T-helper 17 cell (primary cell): ENCODE data around the gene CCL18. TPM values are rescaled to one million over a fixed set of nuclear protein-coding genes. Genes with fewer than 3 reads are reported as not detected.
"Not testable (repeated sequence)": the region's sequence is repeated elsewhere in the genome, so short reads cannot be mapped to it uniquely, and the experiment has no call there.

Source experiments
- ATAC-seq: fragments of 150-1000 bp; cut with Tn5 transposase; 2 replicates; pipeline ENCODE4 v1.10.0; 2021; ENCODE audit warnings: mild to moderate bottlenecking, moderate library complexity
- DNase-seq, 3 donors: peaks; one replicate each; pipeline versions ENCODE4 v3.0.0 to v3.0.0-alpha.2; 2020 to 2021
- H3K9me3 ChIP-seq: one replicate; pipeline ENCODE4 v1.7.0; 2013; ENCODE audit warnings: low read length, mild to moderate bottlenecking; ENCODE audit not compliant: control insufficient read depth, poor library complexity, severe bottlenecking
- H3K27ac Mint-ChIP-seq: one replicate; pipeline ENCODE4 v1.8.0; 2022; ENCODE audit warnings: mild to moderate bottlenecking, moderate library complexity, mixed read lengths
- H3K27me3 Mint-ChIP-seq: one replicate; pipeline ENCODE4 v1.8.0; 2022; ENCODE audit warnings: mixed read lengths
- H3K36me3 Mint-ChIP-seq: one replicate; pipeline ENCODE4 v1.8.0; 2022; ENCODE audit warnings: low read depth, mixed read lengths
- H3K4me1 Mint-ChIP-seq: one replicate; pipeline ENCODE4 v1.8.0; 2022; ENCODE audit warnings: mild to moderate bottlenecking, mixed read lengths
- H3K4me3 Mint-ChIP-seq: one replicate; pipeline ENCODE4 v1.8.0; 2022; ENCODE audit warnings: mild to moderate bottlenecking, moderate library complexity, mixed read lengths
- total RNA-seq, 4 donors: library from RNA in 2 of 4; stranded (reverse) in 2 of 4; gene quantifications; one replicate each; pipeline ENCODE4 v1.2.3 and lab custom pipeline; 2022 to 2026

CCL18 gene
- total RNA-seq (not detected), total RNA-seq (lab: John Stamatoyannopoulos, UW) (0 reads per million in 2 donors)

- Mint-ChIP-seq H3K36me3 (no peaks in the 10 kb centered on the region), H3K27ac (no peak within 1 kb of the TSS), H3K4me1 (no peaks in the 10 kb centered on the region), H3K4me3 (no peak within 1 kb of the TSS), H3K27me3 (peaks cover 34% of the 10 kb centered on the region)
- DNase-seq (no peak), ATAC-seq (no peak)
- H3K9me3 ChIP-seq: no peaks in the 10 kb centered on the region
Observed at GRCh38 chr17:36063786-36064541, at the start of gene CCL18. Gene CCL18 (plus strand): TSS chr17:36064272. CDS start chr17:36064343, 71 bp downstream.

DNA sequence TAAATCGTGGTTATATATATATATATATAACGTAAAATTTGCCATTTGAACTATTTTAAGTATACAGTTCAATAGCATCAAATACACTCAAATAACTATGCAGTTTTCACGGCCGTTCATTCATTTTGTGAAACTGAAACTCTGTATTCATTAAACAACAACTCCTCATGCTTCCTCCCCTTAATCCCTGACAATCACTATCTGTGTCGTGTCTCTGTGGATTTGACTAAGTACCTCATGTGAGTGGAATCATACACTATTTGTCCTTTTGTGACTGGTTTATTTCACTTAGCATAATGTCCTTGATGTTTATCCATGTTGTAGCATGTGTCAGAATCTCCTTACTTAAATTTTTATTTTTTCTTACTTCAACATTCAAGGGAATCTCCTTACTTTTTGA lies 49.1 kb upstream of the CCL18 start:
- H3K27ac Mint-ChIP-seq: no peak overlapping the region
- ATAC-seq (no peak), DNase-seq (no peak)
- H3K4me3 Mint-ChIP-seq: no peak overlapping the region
- no peaks in the 10 kb centered on the region for H3K9me3 ChIP-seq
- H3K27me3 Mint-ChIP-seq: peaks cover 54% of the 10 kb centered on the region
- H3K36me3 Mint-ChIP-seq: no peaks in the 10 kb centered on the region
- no peaks in the 10 kb centered on the region for H3K4me1 Mint-ChIP-seq

DNA sequence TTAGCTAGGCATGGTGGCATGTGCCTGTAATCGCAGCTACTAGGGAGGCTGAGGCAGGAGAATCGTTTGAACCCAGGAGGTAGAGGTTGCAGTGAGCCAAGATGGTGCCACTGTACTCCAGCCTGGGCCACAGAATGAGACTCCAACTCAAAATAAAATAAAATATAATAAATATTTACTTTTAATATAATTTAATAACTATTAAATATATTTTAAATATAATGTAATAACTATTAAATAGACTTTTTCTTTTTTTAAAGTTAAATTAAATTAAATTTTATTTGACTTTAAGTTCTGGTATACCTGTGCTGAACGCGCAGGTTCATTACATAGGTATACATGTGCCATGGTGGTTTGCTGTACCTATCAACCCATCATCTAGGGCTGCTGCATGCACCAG lies 48.2 kb upstream of the CCL18 start:
- ATAC-seq, H3K4me1 Mint-ChIP-seq, H3K36me3 Mint-ChIP-seq, H3K27ac Mint-ChIP-seq, H3K9me3 ChIP-seq, DNase-seq, H3K4me3 Mint-ChIP-seq: not testable (repeated sequence)
- H3K27me3 Mint-ChIP-seq: peaks cover 64% of the 10 kb centered on the region

DNA sequence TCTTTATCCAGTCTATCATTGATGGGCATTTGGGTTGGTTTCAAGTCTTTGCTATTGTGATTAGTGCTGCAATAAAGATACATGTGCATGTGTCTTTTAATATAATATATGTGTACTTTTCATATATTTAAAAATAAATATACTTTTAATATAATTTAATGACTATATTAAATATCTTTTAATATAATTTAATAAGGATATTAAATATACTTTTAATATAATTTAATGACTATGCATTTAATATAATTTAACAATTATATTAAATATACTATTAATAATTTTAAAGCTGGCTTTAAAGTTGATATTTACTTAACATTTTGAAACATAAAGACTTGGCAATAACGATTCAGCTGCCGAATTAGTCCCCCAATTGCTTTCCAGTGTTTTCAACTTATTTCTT lies 47.5 kb upstream of the CCL18 start:
- no peaks in the 10 kb centered on the region for H3K4me1 Mint-ChIP-seq
- H3K27me3 Mint-ChIP-seq: peaks cover 68% of the 10 kb centered on the region
- ATAC-seq (no peak), DNase-seq (no peak)
- H3K27ac Mint-ChIP-seq: no peak overlapping the region
- no peaks in the 10 kb centered on the region for H3K9me3 ChIP-seq
- H3K4me3 Mint-ChIP-seq: no peak overlapping the region
- peaks cover 3% of the 10 kb centered on the region for H3K36me3 Mint-ChIP-seq

DNA sequence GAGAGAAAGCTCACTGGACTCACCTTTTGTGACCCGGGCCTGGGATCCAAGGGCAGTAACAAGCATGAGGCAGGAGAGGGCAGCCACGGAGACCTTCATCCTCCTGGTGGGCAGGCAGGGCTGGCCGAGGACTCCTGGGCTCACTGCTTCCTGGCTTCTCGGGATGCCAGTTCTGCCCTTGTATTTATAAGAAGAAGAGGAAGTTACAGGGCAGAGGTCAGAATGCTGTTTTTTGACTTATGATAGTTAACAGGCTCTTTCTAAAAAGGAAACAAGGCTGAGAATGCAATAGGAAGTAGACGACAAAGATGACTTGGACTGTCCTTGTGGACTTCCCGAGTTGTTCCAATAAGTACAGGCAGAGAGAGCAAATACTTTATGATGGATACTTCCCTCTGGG lies 46.3 kb upstream of the CCL18 start, which contains the start of gene CCL23:
Gene CCL23 (minus strand): TSS at position 174 of the 400 bp plus-strand sequence. CDS start 75 bp downstream, at position 99.
- Mint-ChIP-seq H3K4me3 (no peak within 1 kb of the TSS), H3K27ac (no peak within 1 kb of the TSS), H3K36me3 (peaks cover 5% of the 10 kb centered on the region), H3K4me1 (no peaks in the 10 kb centered on the region), H3K27me3 (peaks cover 68% of the 10 kb centered on the region)
- no peak for ATAC-seq
- no peaks in the 10 kb centered on the region for H3K9me3 ChIP-seq
- DNase-seq: no peak

- no peak for DNase-seq
- Mint-ChIP-seq H3K36me3 (peaks cover 7% of the 10 kb centered on the region), H3K27ac (no peak overlapping the region), H3K4me3 (no peak overlapping the region), H3K4me1 (no peaks in the 10 kb centered on the region), H3K27me3 (peaks cover 63% of the 10 kb centered on the region)
- no peaks in the 10 kb centered on the region for H3K9me3 ChIP-seq
- ATAC-seq: no peak
Observed at GRCh38 chr17:36019423-36019822, 44.6 kb upstream of the CCL18 start.

- no peak for ATAC-seq
- no peaks in the 10 kb centered on the region for H3K4me1 Mint-ChIP-seq
- H3K9me3 ChIP-seq: no peaks in the 10 kb centered on the region
- H3K27me3 Mint-ChIP-seq: peaks cover 55% of the 10 kb centered on the region
- H3K27ac Mint-ChIP-seq: no peak overlapping the region
- DNase-seq: no peak
- peaks cover 7% of the 10 kb centered on the region for H3K36me3 Mint-ChIP-seq
- no peak overlapping the region for H3K4me3 Mint-ChIP-seq
Observed at GRCh38 chr17:36024106-36024869, 39.8 kb upstream of the CCL18 start.

DNA sequence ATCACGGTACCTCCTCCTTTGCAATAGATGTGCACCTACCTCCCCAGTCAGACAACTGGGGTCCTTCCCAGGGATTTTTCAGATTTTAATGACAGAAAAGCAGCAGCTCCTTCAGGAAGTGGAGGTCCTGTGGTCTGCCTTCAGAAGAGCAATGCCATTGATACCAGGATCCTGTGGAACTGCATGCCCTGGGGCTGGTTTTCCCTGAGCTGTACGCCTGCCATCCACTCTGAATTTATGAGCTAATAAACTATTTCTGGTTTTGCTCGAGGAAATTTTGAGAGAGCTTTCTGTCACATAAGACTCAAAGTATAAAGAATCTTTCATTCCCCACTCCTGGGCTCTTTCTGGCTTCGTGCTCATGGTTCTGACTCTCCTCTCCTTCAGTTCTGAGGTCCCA lies 36.3 kb upstream of the CCL18 start:
- Mint-ChIP-seq H3K4me1 (peaks cover 4% of the 10 kb centered on the region), H3K27me3 (peaks cover 59% of the 10 kb centered on the region), H3K36me3 (peaks cover 2% of the 10 kb centered on the region), H3K27ac (no peak overlapping the region), H3K4me3 (no peak overlapping the region)
- DNase-seq: no peak
- H3K9me3 ChIP-seq: no peaks in the 10 kb centered on the region
- no peak for ATAC-seq

- no peak overlapping the region for H3K27ac Mint-ChIP-seq
Observed at GRCh38 chr17:36030956-36031355, 33.1 kb upstream of the CCL18 start.

GRCh38 chr17:36034127-36034526 lies 29.9 kb upstream of the CCL18 start:
- Mint-ChIP-seq H3K36me3 (no peaks in the 10 kb centered on the region), H3K4me3 (no peak overlapping the region), H3K27me3 (peaks cover 61% of the 10 kb centered on the region), H3K27ac (no peak overlapping the region), H3K4me1 (peaks cover 7% of the 10 kb centered on the region)
- H3K9me3 ChIP-seq: no peaks in the 10 kb centered on the region
- ATAC-seq (no peak), DNase-seq (no peak)

More at GRCh38 chr17:36030956-36031355, 33.1 kb upstream of the CCL18 start:
- no peak for ATAC-seq
- Mint-ChIP-seq H3K36me3 (no peaks in the 10 kb centered on the region), H3K4me3 (no peak overlapping the region), H3K27me3 (peaks cover 66% of the 10 kb centered on the region), H3K4me1 (peaks cover 7% of the 10 kb centered on the region)
- no peak for DNase-seq
- no peaks in the 10 kb centered on the region for H3K9me3 ChIP-seq

GRCh38 chr17:36036235-36036634 lies 27.8 kb upstream of the CCL18 start:
- ATAC-seq (no peak), DNase-seq (no peak)
- no peaks in the 10 kb centered on the region for H3K9me3 ChIP-seq
- Mint-ChIP-seq H3K27ac (no peak overlapping the region), H3K4me3 (no peak overlapping the region), H3K36me3 (no peaks in the 10 kb centered on the region), H3K4me1 (peaks cover 4% of the 10 kb centered on the region), H3K27me3 (peaks cover 46% of the 10 kb centered on the region)

GRCh38 chr17:36048066-36048465 lies 16.0 kb upstream of the CCL18 start:
- DNase-seq (no peak), ATAC-seq (no peak)
- Mint-ChIP-seq H3K4me3 (no peak overlapping the region), H3K27ac (no peak overlapping the region), H3K4me1 (no peaks in the 10 kb centered on the region), H3K36me3 (peaks cover 5% of the 10 kb centered on the region), H3K27me3 (peaks cover 21% of the 10 kb centered on the region)
- H3K9me3 ChIP-seq: peaks cover 2% of the 10 kb centered on the region

GRCh38 chr17:36049643-36050042 lies 14.4 kb upstream of the CCL18 start:
- Mint-ChIP-seq H3K27ac (no peak overlapping the region), H3K4me3 (no peak overlapping the region), H3K36me3 (peaks cover 5% of the 10 kb centered on the region), H3K4me1 (no peaks in the 10 kb centered on the region), H3K27me3 (peaks cover 12% of the 10 kb centered on the region)
- DNase-seq (no peak), ATAC-seq (no peak)
- H3K9me3 ChIP-seq: peaks cover 2% of the 10 kb centered on the region
